GM18520 (cell line): ENCODE data around the gene GALK2.
"Not testable (repeated sequence)": the region's sequence is repeated elsewhere in the genome, so short reads cannot be mapped to it uniquely, and the experiment has no call there.

Source experiments
- ATAC-seq: cut with Tn5 transposase; IDR thresholded peaks from one replicate; pipeline ENCODE4 v1.9.1; 2021; ENCODE audit not compliant: unreplicated experiment

Gene GALK2

DNA sequence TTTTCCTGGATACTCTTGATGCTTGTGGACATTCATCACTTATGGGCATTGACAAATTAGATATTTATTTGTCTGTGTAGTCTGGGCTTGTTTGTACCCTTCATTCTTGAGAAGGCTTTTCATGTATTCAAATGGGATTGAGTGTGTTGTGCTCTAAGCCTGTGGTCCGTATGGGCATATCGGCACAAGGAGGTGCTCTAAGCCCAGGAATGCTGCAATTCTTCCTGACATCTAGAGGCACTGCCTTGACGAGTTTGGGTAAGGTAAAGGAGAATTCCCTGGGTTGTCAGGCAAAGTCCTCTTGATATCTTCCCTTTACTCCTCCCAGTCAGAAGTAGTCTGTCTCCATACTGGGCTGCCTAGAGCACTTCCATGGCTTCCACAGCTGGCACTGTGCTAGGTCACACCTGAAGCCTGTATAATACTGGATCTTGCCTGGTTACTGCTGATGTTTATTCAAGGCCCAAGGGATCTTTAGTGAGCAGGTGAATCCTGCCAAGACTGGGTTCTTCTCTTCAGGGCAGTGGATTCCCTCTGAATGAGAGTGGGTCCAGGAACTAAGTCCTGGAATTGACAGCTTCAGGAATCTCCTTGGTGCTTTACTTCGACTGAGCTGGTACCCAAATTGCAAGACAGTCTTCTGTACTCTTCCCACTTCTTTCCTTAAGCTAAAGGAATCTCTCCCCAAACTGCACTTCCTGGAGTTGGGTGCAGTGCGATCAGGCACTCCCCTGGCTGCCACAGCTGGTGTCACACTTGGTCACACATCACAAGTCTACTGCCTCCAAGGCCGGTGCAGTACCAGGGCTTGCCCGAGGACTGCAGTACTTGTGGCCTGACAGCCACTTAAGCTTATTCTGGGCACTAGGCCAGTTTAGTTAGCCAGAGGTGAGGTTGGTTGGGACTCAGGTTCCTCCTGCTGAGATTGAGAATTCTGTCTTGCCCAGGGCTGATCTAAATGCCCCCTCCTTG is 46.0 kb downstream of the GALK2 start:
- ATAC-seq, result peak; percentile 98

DNA sequence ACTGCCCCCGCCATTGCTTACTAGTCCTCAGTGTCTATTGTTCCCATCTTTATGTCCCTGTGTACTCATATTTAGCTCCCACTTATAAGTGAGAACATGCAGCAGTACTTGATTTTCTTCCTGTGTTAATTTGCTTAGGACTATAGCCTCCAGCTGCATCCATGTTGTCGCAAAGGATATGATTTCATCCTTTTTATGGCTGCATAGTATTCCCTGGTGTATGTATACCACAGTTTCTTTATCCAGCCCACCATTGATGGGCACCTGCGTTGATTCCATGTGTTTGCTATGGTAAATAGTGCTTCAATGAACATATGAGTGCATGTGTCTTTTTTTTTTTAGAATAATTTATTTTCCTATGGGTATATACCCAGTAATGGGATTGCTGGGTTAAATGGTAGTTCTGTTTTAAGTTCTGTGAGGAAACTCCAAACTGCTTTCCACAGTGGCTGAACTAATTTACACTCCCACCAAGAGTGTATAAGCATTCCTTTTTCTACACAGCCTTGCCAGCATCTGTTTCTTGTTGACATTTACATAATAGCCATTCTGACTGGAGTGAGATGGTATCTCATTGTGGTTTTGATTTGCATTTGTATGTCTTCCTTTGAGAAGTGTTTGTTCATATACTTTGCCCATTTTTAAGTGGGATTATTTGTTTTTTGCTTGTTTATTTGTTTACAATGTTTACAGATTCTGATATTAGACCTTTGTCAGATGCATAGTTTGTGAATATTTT is 53.7 kb downstream of the GALK2 start:
- ATAC-seq, result no peak

DNA sequence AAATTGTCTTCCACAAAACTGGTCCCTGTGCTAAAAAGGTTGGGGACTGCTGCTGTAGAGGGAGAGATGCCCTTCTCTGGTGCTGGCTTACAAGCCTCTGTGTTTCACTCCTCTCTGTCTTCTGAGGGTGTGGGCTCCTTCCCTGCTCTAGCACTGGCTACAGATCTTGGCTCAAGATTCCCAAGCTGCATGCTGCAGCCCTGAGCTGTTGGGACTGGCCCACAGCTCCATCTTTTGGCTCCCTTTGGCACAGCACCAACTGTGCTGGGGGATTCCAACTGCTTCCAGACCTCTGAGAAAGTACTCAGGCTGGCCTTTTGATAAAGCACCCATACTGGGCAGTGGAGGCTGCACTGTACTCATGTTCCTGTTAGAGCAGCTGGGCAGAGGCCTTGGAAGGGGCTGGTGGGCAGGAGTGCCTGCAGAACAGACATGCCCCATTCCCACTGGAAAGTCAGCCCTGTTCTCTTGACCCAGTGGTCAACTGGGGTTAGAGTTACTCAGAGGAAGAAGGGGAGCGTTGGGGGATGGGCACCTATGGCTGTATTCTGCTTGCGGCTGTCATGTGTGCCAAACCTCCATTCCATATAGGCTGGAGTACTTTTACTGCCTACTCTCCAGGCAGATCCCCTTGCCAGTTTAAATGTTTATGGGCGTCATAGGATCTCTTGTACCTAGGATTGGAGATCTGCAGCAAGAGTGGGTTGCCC is 55.7 kb downstream of the GALK2 start:
- ATAC-seq, result no peak

DNA sequence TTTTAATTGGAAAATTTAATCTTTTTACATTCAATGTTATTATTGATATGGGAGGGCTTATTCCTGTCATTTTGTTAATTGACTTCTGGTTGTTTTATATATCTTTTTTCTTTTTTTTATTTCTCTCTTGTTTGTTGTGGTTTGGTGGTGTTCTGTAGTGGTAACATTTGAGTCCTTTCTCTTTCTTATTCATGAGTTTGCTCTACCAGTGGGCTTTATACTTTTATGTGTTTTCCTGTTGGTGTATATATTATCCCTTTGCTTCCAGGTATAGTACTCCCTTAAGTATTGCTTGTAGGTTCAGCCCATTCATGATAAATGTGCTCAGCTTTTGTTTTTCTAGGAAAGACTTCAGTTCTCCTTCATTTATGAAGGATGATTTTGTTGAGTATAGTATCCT is 57.6 kb downstream of the GALK2 start:
- no peak for ATAC-seq

GRCh38 chr15:49229922-49230321 is 59.9 kb downstream of the GALK2 start:
- no peak for ATAC-seq

GRCh38 chr15:49232236-49232806 is 62.3 kb downstream of the GALK2 start:
- ATAC-seq, result no peak

DNA sequence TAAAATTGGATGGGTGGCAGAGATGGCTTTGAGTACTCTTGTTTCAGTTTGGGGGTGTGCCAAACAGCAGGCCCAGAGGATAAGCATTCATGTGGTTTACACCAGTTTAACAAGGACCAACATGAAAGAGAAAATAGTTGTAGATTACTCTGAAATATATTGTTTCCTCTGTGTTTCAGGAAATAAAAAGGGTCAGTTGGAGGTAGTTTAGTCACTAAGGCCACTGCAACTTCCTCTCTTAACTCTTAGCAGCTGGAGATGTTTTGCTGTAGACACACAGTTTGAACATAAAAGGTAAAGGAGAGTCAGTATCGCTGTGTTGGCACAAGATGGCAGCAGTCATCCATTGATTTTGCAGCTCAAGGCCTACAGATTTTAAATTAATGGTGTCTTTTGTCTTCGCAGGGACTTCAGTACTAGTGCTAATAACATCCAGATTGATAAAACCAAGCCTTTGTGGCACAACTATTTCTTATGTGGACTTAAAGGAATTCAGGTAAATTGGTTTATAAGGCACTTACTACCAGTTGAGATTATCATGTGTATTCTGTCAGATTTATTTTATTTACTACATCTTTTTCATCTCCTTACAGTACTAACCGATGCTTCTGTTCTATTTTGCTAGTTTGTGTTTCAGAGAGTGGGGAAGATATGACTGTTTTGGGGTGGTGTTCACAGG is 65.5 kb downstream of the GALK2 start:
- peak; percentile 84 for ATAC-seq

- no peak for ATAC-seq
Measured at GRCh38 chr15:49236869-49237268, 66.8 kb downstream of the GALK2 start.

- ATAC-seq, result no peak
Measured at GRCh38 chr15:49238342-49238741, 68.3 kb downstream of the GALK2 start.

DNA sequence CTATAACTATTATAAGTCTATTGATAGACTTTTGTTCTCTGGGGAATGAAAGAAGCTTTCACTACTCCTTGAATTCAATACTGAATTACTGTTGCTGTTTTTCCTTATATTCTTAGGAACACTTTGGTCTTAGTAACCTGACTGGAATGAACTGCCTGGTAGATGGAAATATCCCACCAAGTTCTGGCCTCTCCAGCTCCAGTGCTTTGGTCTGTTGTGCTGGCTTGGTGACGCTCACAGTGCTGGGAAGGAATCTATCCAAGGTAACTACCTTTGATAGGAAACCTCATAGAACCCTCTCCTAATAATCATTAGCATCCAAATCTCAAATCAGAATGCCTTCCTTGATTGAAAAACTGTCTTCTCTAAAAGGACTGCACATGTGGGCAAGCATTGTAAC is 69.1 kb downstream of the GALK2 start:
- no peak for ATAC-seq

- no peak for ATAC-seq
Measured at GRCh38 chr15:49242820-49243219, 72.8 kb downstream of the GALK2 start.

GRCh38 chr15:49247556-49248110 is 77.6 kb downstream of the GALK2 start:
- ATAC-seq, result no peak

- ATAC-seq, result no peak
Measured at GRCh38 chr15:49248291-49248690, 78.2 kb downstream of the GALK2 start.

- no peak for ATAC-seq
Measured at GRCh38 chr15:49255966-49256759, 86.1 kb downstream of the GALK2 start.

DNA sequence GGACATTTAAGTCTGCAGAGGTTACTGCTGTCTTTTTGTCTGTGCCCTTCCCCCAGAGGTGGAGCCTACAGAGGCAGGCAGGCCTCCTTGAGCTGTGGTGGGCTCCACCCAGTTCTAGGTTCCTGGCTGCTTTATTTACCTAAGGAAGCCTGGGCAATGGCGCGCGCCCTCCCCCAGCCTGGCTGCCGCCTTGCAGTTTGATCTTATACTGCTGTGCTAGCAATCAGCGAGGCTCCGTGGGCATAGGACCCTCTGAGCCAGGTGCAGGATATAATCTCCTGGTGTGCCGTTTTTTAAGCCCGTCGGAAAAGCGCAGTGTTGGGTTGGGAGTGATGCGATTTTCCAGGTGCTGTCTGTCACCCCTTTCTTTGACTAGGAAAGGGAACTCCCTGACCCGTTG is 95.1 kb downstream of the GALK2 start:
- not testable (repeated sequence) for ATAC-seq

DNA sequence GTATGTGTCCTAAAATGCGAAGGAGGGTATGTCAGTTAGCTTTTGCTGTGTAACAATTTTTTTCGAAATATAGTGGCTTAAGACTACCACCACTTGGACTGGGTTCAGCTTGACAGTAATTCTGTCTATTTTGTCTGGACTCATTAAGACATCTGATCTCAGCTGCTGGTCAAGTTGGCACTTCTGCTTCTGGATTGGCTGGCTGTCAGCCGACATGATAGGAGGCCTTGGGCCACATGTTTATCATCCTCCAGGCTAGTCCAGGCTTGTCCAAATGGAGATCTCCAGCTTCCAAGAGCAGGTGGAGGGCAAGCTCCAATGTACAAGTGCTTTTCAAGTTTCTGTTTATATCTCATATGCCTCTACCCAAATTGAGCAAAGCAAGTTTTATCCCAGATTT is 95.9 kb downstream of the GALK2 start:
- ATAC-seq, result no peak

DNA sequence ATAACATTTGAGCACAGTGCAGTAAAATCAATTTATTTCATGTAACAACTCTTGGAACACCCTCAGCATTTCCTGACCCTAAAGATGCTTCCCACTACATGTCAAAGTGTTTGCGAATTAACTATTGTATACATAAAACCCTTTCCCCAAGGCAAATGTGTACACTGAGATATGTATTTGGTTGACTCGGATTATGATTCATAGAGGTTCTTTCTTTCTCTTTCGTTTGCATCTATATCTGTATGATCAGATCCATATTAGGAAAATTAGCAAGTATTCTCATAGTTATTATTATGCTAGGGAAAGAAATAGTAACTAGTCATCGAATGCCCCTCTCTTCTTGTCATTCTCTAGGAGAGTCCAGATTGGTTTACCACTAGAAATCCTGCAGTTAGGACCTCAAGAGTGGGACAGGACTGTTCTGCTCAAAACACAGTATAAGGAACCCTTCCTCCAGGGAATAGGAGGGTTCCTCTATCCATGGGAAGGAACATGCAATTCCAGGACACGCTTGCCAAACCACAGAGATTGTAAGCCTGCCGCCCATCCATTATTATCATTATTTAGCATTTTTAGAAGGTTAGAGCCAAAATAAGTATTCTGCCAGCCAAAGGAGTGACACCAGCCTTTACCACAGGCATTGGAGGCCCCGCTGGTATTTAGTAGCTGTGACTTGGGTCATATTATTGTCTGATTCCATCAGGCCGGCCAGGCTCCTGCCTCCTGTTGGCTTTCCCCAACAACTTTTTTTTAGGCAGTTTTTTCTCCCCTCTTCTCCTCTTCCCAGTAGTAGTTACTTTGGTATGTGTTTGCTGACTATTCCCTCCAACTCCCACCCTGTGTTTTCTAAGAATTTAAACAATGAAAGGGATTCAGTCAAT is 100.7 kb downstream of the GALK2 start:
- ATAC-seq, result no peak

DNA sequence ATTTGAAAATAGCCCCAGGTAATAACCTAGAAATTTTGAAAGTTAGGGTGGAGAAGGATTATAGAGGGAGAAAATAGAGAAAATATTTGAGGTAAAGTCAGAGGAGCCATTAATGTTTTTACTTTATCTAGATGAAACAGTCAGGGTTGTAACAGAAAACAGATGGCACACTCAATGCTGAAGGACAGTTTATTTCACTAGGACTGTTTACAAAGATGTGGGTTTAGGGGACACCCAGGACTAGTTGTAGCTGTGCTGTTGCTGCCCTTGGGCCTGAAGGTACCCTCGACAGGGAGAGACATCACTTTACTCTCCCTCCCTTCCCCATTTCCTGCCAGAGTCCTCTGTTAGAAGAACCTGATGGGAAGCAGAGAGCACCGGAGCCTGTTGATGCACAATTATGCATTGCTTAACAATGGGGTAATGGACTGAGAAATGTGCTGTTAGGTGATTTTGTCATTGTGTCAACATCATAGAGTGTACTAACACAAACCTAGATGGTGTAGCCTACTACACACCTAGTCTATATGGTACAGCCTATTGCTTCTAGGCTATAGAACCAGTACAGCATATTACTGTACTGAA is 103.8 kb downstream of the GALK2 start:
- no peak for ATAC-seq
